ENCODE data around the gene C2orf72. TPM values are rescaled to one million over a fixed set of nuclear protein-coding genes. Genes with fewer than 3 reads are reported as not detected.
"Not testable (repeated sequence)": the region's sequence is repeated elsewhere in the genome, so short reads cannot be mapped to it uniquely, and the experiment has no call there.

Gene C2orf72
- polyA plus RNA-seq, 6 donors from 2014 or later = not detected

DNA sequence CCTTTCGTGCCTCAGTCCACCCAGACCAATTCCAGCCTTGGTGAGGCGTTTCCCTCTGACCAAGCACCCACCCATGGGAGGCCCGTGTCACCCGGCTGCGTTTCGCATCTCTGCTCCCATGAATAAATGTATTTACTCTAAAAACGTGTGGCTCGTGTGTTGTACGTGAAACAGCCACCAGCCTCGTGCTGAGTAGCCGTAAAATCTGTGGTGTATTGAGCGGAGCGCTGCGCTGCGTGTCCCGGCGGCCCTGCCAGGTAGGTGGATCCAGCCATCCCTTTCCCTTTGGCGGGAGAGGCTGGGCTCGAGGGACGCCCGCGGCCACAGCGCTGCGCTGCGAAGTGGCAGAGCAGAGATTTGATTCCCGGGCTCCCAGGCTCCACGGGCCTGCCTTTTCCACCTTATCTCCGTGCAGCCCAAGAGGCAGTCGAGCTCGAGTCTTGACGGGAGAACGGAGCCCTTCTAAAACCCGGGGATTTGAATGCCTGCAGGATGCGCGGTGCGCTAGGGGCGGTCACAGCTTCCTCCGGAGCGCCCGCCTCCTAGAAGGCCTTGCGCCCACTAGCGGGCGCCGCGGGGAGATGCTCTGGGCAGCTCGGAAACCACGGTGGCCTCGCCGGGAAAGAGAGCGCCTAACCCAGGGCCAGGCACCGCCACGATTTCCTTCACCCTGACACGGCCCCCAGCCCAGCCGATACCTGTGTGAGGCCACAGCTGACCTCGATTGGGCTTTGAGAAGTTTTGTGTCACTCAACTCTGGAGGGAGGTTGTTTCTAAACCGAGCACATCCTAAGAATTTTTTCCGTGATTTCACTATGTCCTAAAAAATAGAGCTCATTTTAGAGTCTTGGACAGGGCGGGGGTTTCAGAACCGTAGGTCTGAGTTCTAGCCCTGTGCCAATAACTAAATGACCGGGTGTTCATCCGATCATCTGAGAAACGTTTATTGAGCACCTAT is 15.4 kb downstream of the C2orf72 start:
- peaks cover 17 to 27% (median 22%) of the 10 kb centered on the region in 3 donors for H3K4me1 Mint-ChIP-seq

DNA sequence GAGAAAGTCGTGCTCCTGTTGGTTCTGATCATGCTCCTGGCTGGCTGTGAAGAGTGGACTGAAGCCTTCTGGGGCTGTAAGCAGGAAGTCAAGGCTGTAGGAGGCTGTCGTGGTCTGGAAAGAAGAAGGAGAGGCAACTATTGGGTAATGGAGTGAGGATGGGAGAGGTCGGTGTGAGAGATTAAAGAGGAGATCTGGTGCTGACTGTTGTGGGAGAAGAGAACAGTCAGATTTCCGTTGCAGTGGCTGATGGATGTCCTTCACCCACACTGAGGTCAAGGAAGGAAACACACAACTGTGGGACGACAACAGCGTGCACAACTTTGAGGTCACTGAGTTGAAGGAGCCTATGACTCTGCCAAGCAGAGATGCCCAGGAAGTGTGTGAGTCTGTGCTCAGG is 16.5 kb downstream of the C2orf72 start:
- ATAC-seq (ENCODE audit: low read depth in 2 of 2) = no peak
- no peak for DNase-seq
- peaks cover 15 to 23% (median 17%) of the 10 kb centered on the region in 3 donors for H3K27me3 Mint-ChIP-seq
- no peaks in the 10 kb centered on the region for H3K9me3 Mint-ChIP-seq
- H3K27ac Mint-ChIP-seq = peak overlapping the region in 2 of 6 donors; percentile 12 to 79
- peak overlapping the region in 4 of 8 donors; percentile 48 to 93 (median 92) for H3K4me3 Mint-ChIP-seq
- H3K36me3 Mint-ChIP-seq = peaks cover 0 to 4% of the 10 kb centered on the region in 2 donors
- peaks cover 27 to 38% (median 33%) of the 10 kb centered on the region in 3 donors for H3K4me1 Mint-ChIP-seq

More for the DNA sequence above, 15.4 kb downstream of the C2orf72 start:
- peaks cover 0 to 4% of the 10 kb centered on the region in 2 donors for H3K36me3 Mint-ChIP-seq
- DNase-seq (peak; percentile 76), ATAC-seq (ENCODE audit: low read depth in 2 of 2) (peak; percentile 60 to 67)
- H3K27me3 Mint-ChIP-seq = peaks cover 15 to 31% (median 20%) of the 10 kb centered on the region in 3 donors
- no peaks in the 10 kb centered on the region for H3K9me3 Mint-ChIP-seq
- peak overlapping the region; percentile 90 to 97 (median 93) for H3K4me3 Mint-ChIP-seq
- H3K27ac Mint-ChIP-seq = peak overlapping the region in 4 of 6 donors; percentile 4 to 76 (median 64)

DNA sequence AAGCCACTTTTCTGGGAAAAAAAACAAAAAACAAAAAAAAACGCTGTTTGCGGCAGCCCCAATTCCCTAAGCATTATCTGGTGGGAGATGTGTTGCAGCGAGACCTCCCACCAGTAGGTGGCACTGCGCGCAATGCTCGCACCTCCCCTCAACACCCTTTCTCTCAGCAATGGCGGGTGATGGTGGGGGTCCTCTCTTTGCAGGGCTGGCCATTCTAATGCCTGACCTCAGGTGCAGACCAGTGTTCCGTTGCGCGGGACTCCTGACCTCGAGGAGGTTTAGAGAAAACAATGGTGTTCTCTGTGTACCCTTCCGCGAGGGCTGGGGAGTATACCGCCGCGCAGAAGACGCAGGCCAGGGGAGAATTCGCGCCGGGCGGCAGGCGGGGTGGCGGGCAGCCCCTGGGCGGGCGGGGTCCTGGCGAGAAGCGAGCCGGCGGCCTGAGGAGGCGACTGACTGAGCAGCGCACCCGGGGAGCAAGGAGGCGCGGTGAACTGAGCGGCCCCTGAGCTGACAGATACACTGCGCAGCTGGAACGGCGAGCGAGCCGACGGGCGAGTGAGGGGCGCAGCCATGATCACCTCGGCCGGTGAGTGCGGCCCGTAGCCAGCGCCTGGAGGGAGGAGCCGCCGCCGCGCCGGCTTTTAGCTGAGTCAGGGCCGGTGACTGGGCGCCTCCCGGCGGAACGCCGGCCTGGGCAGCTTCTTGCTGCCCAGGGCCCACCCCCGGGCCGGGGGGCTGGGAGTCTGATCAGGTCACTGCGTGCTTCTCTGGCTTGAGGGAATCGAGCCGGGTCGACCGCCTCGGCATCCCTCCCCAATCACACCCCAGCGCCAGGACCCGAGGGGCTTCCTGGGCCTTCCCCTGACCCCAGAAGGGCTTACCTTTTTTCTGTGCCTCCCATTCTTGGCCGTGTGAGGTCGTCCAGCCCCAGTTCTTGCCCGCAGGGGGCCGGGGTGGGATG is 19.4 kb downstream of the C2orf72 start, which contains the start of gene PSMD1:
PSMD1 (plus strand) TSS at position 415 of the 964 bp plus-strand sequence; CDS start at position 574, 159 bp downstream.
- peak; percentile 82 to 86 for ATAC-seq (ENCODE audit: low read depth in 2 of 2)
- Mint-ChIP-seq H3K36me3 (peaks cover 0 to 4% of the 10 kb centered on the region in 2 donors), H3K4me1 (peaks cover 42 to 52% (median 47%) of the 10 kb centered on the region in 3 donors), H3K27me3 (peaks cover 11 to 19% (median 15%) of the 10 kb centered on the region in 3 donors), H3K27ac (peak within 1 kb of the TSS; percentile 96 to 100 (median 100)), H3K4me3 (peak within 1 kb of the TSS; percentile 94 to 99 (median 98)), H3K9me3 (no peaks in the 10 kb centered on the region)
- peak; percentile 95 for DNase-seq

- no peak for DNase-seq
- H3K4me1 Mint-ChIP-seq = peaks cover 39 to 45% (median 42%) of the 10 kb centered on the region in 3 donors
- H3K27me3 Mint-ChIP-seq = peaks cover 11 to 18% (median 15%) of the 10 kb centered on the region in 3 donors
- H3K27ac Mint-ChIP-seq = peak overlapping the region; percentile 34 to 96 (median 56)
- no peaks in the 10 kb centered on the region for H3K9me3 Mint-ChIP-seq
- H3K36me3 Mint-ChIP-seq = peaks cover 0 to 4% of the 10 kb centered on the region in 2 donors
- no peak for ATAC-seq (ENCODE audit: low read depth in 2 of 2)
- peak overlapping the region; percentile 94 to 99 (median 98) for H3K4me3 Mint-ChIP-seq
These were observed 20.3 kb downstream of the C2orf72 start for GRCh38 chr2:231057590-231057989.

GRCh38 chr2:231058761-231059550 is 21.6 kb downstream of the C2orf72 start:
- H3K27me3 Mint-ChIP-seq = peaks cover 4 to 6% (median 5%) of the 10 kb centered on the region in 3 donors
- no peaks in the 10 kb centered on the region for H3K9me3 Mint-ChIP-seq
- peaks cover 28 to 37% (median 35%) of the 10 kb centered on the region in 3 donors for H3K4me1 Mint-ChIP-seq
- ATAC-seq (ENCODE audit: low read depth in 2 of 2) = no peak
- H3K36me3 Mint-ChIP-seq = peaks cover 0 to 4% of the 10 kb centered on the region in 2 donors
- peak overlapping the region; percentile 7 to 99 (median 72) for H3K4me3 Mint-ChIP-seq
- peak overlapping the region in 4 of 6 donors; percentile 9 to 96 (median 64) for H3K27ac Mint-ChIP-seq
- no peak for DNase-seq

- no peak overlapping the region for H3K27ac Mint-ChIP-seq
- H3K27me3 Mint-ChIP-seq = peaks cover 0 to 4% (median 0%) of the 10 kb centered on the region in 3 donors
- no peaks in the 10 kb centered on the region for H3K9me3 Mint-ChIP-seq
- ATAC-seq (ENCODE audit: low read depth in 2 of 2) (no peak), DNase-seq (no peak)
- peak overlapping the region in 1 of 8 donors; percentile 94 for H3K4me3 Mint-ChIP-seq
- peaks cover 27 to 37% (median 35%) of the 10 kb centered on the region in 3 donors for H3K4me1 Mint-ChIP-seq
- no peaks in the 10 kb centered on the region for H3K36me3 Mint-ChIP-seq
These were observed 22.4 kb downstream of the C2orf72 start for GRCh38 chr2:231059756-231060155.

GRCh38 chr2:231062776-231063175 is 25.5 kb downstream of the C2orf72 start:
- ATAC-seq (ENCODE audit: low read depth in 2 of 2) = no peak
- DNase-seq = no peak
- Mint-ChIP-seq H3K27ac (peak overlapping the region in 1 of 6 donors; percentile 66), H3K36me3 (peaks cover 3 to 6% of the 10 kb centered on the region in 2 donors), H3K4me1 (peaks cover 25 to 32% (median 25%) of the 10 kb centered on the region in 3 donors), H3K9me3 (no peaks in the 10 kb centered on the region), H3K4me3 (no peak overlapping the region), H3K27me3 (no peaks in the 10 kb centered on the region)

GRCh38 chr2:231063347-231063746 is 26.0 kb downstream of the C2orf72 start:
- no peaks in the 10 kb centered on the region for H3K27me3 Mint-ChIP-seq
- H3K36me3 Mint-ChIP-seq = peaks cover 9 to 12% of the 10 kb centered on the region in 2 donors
- peaks cover 20 to 26% (median 20%) of the 10 kb centered on the region in 3 donors for H3K4me1 Mint-ChIP-seq
- no peaks in the 10 kb centered on the region for H3K9me3 Mint-ChIP-seq
- ATAC-seq (ENCODE audit: low read depth in 2 of 2) = no peak
- H3K4me3 Mint-ChIP-seq = no peak overlapping the region
- no peak for DNase-seq
- no peak overlapping the region for H3K27ac Mint-ChIP-seq

DNA sequence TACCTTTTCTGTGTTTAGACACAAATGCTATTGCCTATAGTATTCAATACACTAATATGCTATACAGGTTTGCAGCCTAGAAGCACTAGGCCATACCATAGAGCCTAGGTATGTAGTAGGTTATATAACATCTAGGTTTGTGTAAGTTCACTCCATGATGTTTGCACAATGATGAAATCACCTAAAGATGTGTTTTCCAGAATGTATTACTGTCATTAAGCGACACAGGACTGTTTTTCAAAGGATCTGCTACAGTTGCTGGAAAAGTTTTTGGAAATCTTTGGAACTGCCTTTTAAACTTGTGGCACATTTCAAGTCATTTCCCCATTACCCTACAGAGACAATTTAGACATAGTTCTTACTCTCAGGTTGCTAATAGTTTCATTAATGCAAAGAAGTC is 28.6 kb downstream of the C2orf72 start:
- ATAC-seq (ENCODE audit: low read depth in 2 of 2) = no peak
- Mint-ChIP-seq H3K4me1 (peaks cover 0 to 6% (median 4%) of the 10 kb centered on the region in 3 donors), H3K9me3 (no peaks in the 10 kb centered on the region), H3K27ac (no peak overlapping the region), H3K4me3 (no peak overlapping the region), H3K27me3 (no peaks in the 10 kb centered on the region), H3K36me3 (peaks cover 14 to 17% of the 10 kb centered on the region in 2 donors)
- no peak for DNase-seq

DNA sequence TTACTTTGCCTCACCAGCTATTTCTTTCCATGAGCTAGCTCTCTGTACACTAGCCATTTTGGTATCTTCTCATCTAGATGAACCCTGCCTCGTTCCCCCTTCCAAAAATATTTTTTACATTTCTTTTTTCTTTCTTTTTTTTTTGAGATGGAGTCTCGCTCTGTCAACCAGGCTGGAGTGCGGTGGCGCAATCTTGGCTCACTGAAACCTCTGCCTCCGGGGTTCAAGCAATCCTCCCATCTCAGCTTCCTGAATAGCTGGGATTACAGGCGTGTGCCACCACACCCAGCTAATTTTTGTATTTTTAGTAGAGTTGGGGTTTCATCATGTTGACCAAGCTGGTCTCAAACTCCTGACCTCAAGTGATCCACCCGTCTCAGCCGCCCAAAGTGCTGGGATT is 30.2 kb downstream of the C2orf72 start:
- not testable (repeated sequence) for DNase-seq; H3K9me3 Mint-ChIP-seq; H3K27ac Mint-ChIP-seq; H3K4me3 Mint-ChIP-seq; ATAC-seq (ENCODE audit: low read depth in 2 of 2); H3K4me1 Mint-ChIP-seq; H3K27me3 Mint-ChIP-seq
- H3K36me3 Mint-ChIP-seq = peaks cover 14 to 22% of the 10 kb centered on the region in 2 donors

DNA sequence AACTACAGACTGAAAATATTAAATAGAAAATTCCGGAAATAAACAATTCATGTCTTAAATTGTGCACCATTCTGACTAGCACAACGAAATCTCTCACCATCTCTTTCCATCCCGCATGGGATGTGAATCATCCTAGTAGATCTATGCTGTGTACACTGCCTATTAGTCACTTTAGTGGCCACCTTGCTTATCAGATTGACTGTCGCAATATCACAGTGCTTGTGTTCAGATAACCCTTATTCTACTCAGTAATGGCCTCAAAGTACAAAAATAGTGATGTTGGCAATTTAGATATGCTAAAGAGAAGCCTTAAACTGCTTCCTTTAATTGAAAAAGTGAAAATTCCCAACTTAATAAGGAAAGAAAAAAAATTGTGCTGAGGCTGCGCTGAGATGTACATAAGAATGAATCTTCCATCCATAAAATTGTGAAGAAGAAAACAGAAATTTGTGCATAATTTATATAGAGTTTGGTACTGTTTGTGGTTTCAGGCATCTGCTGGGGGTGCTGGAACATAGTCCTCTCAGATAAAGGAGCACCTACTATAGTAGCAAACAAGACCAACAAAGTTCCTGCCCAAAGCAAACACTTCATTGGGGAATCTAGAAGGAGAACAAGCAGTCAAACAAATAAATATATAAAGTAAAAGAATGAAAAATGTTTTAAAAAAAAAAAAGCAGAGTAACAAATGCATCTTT is 31.4 kb downstream of the C2orf72 start:
- Mint-ChIP-seq H3K4me1 (no peaks in the 10 kb centered on the region), H3K4me3 (no peak overlapping the region), H3K9me3 (no peaks in the 10 kb centered on the region), H3K36me3 (peaks cover 14 to 28% of the 10 kb centered on the region in 2 donors), H3K27me3 (no peaks in the 10 kb centered on the region), H3K27ac (no peak overlapping the region)
- ATAC-seq (ENCODE audit: low read depth in 2 of 2) (no peak), DNase-seq (no peak)
